ENCODE results near the gene CDH24. TPM values are rescaled to one million over a fixed set of nuclear protein-coding genes. Genes with fewer than 3 reads are reported as not detected.

CDH24 gene
- total and polyA plus RNA-seq, 9 of the 15 experiments (the other 6 are each of a cell fraction or from before 2014, with no cell fraction given), result 0.04 to 16.2 (median 4.9) TPM

DNA sequence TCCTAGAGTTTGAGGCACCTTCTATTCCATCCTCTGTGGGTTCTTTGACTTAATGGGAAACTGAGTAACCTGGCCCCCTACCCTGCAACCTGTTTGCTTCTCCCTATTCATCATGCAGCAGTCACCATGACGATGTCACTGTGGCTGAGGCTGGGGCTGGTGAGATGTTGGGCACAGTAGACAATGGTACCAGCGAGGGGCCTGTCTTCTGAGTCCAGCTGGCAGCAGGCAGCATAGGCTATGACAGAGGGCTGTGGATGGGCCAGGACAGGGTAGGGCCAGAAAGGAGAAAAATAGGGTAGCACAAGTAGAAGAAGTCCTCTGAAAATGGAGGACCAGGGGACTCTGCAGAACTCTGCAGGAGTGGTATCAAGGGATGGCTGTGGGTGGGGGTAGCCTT is 45.5 kb upstream of the CDH24 start:
- in situ Hi-C loops (cut with MboI), result no loop called here
- H3K9ac ChIP-seq (ENCODE audit: insufficient read depth in 1 of 2, low read depth in 2 of 2, low read length in 2 of 2), result no peak overlapping the region
- WGBS (ENCODE audit: insufficient coverage, low coverage, missing lambda C conversion rate), result 14% methylated on average over 2 of the region's 2 CpGs
- H3K27ac ChIP-seq (ENCODE audit: extremely low read depth, low read depth, low read length), result no peak overlapping the region
- no peak for DNase-seq (ENCODE audit: extremely low read depth in 1 of 4, low spot score in 3 of 4)
- no peaks in the 10 kb centered on the region for H3K27me3 ChIP-seq (ENCODE audit: control insufficient read depth in 2 of 2, insufficient read depth in 2 of 2, low read length in 2 of 2)
- TF ChIP-seq, protein P1, sequence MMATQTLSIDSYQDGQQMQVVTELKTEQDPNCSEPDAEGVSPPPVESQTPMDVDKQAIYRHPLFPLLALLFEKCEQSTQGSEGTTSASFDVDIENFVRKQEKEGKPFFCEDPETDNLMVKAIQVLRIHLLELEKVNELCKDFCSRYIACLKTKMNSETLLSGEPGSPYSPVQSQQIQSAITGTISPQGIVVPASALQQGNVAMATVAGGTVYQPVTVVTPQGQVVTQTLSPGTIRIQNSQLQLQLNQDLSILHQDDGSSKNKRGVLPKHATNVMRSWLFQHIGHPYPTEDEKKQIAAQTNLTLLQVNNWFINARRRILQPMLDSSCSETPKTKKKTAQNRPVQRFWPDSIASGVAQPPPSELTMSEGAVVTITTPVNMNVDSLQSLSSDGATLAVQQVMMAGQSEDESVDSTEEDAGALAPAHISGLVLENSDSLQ (IDR thresholded peaks at IDR 0.05), result 0 out of 2 replicates have a peak, but pooled peaks have one; percentile 37
- no peak for TF ChIP-seq ZFPM2 (CRISPR knock-in tag; IDR thresholded peaks at IDR 0.05)
- POLR2A ChIA-PET, result interaction anchor here (0.7 kb wide), 2 partner anchors 108 to 762 kb away, joined by 3 read pairs; no protein-coding TSS in a partner anchor
- no peak overlapping the region for H3K4me3 ChIP-seq
- peaks cover 16% of the 10 kb centered on the region; the same call in 2 of the 3 replicates for H3K36me3 ChIP-seq (ENCODE audit: control insufficient read depth, insufficient read depth, low read length)
- no peak for ATAC-seq
- intact Hi-C loops (cut with micrococcal nuclease), result no loop called here
- H3K4me2 ChIP-seq (ENCODE audit: insufficient read depth, low read length), result no peak overlapping the region
- CTCF ChIA-PET (ENCODE audit: low intra/inter-chr PET ratio), result no interaction called here
- H3K79me2 ChIP-seq (ENCODE audit: control insufficient read depth, insufficient read depth, low read length), result peaks cover 14% of the 10 kb centered on the region
- peaks cover 5 to 10% of the 10 kb centered on the region in 2 experiments; a peak in 3 of 5 replicates for H3K4me1 ChIP-seq (replicated peaks in 1 of 2; ENCODE audit: control insufficient read depth in 2 of 2, insufficient read depth in 2 of 2, low read length in 2 of 2)
- no TSS peak for BruUV-seq (replicated peaks)
- H2AFZ ChIP-seq (ENCODE audit: low read depth, low read length), result no peak overlapping the region
- no peak for FAIRE-seq
- 0 out of 2 replicates have a peak, but pooled peaks cover 4% of the 10 kb centered on the region for H4K20me1 ChIP-seq (replicated peaks; ENCODE audit: control insufficient read depth, insufficient read depth, low read length)
- H3K9me1 ChIP-seq (ENCODE audit: control insufficient read depth, insufficient read depth, low read length), result no peaks in the 10 kb centered on the region
- no peaks in the 10 kb centered on the region for H3K9me3 ChIP-seq (replicated peaks; ENCODE audit: control insufficient read depth, insufficient read depth, low read depth, low read length)

DNA sequence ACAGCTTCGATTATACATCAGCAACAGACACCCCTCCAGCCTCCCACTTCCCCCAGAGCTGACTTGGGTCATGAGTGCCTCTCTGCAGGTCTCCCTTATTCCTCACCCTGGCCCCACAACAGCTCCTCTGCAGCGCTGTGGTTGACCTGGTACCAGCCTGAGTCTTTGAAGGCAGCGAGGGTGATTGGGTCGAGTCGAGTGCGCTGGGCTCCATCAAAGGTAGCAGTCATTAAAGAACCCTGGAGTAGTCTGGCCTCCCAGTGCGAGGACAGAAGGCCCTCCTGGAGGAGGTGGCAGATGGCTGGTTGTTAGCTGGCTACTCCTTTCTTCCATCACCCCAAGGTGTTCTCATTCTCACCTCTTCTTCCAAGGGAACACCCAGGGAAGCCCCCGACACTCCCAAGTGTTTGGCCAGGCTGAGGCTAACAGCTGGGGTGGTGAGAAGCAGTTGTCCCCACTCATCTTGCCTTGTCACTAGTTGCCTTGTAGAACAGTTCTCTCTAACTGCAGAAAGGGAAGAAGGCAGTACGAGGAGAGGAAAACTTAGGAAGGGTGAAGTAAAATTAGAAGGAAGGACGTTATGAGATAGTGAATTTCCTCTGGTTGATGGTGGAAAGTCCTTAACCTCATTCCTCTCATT is 44.8 kb upstream of the CDH24 start:
- CTCF ChIA-PET (ENCODE audit: low intra/inter-chr PET ratio), result no interaction called here
- TF ChIP-seq TAF9B (IDR thresholded peaks at IDR 0.05; ENCODE audit: partially characterized antibody) (no peak), ZFP36 (IDR thresholded peaks at IDR 0.05; ENCODE audit: low read depth, low read length, partially characterized antibody) (peak; percentile 28)
- no peak overlapping the region for H3K4me2 ChIP-seq (ENCODE audit: insufficient read depth, low read length)
- H3K79me2 ChIP-seq (ENCODE audit: control insufficient read depth, insufficient read depth, low read length), result peaks cover 21% of the 10 kb centered on the region
- H3K9me1 ChIP-seq (ENCODE audit: control insufficient read depth, insufficient read depth, low read length), result no peaks in the 10 kb centered on the region
- H3K9me3 ChIP-seq (replicated peaks; ENCODE audit: control insufficient read depth, insufficient read depth, low read depth, low read length), result no peaks in the 10 kb centered on the region
- intact Hi-C loops (cut with micrococcal nuclease) (no loop called here), in situ Hi-C loops (cut with MboI) (no loop called here)
- WGBS (ENCODE audit: insufficient coverage, low coverage, missing lambda C conversion rate), result 49% methylated on average over 9 of the region's 10 CpGs
- H3K27me3 ChIP-seq (ENCODE audit: control insufficient read depth in 2 of 2, insufficient read depth in 2 of 2, low read length in 2 of 2), result no peaks in the 10 kb centered on the region
- DNase-seq (ENCODE audit: extremely low read depth in 1 of 4, low spot score in 3 of 4) (no peak), ATAC-seq (peak; percentile 9; the same call in 1 of the 3 replicates), FAIRE-seq (no peak)
- POLR2A ChIA-PET, result interaction anchor here (0.6 to 1.2 kb wide), 5 partner anchors 11 to 761 kb away, joined by 3 read pairs; partner anchors contain the start of gene CEBPE
- peaks cover 8 to 15% of the 10 kb centered on the region in 2 experiments; a peak in 3 of 5 replicates for H3K4me1 ChIP-seq (replicated peaks in 1 of 2; ENCODE audit: control insufficient read depth in 2 of 2, insufficient read depth in 2 of 2, low read length in 2 of 2)
- no peak overlapping the region for H3K27ac ChIP-seq (ENCODE audit: extremely low read depth, low read depth, low read length)
- H3K4me3 ChIP-seq, result no peak overlapping the region
- H3K36me3 ChIP-seq (ENCODE audit: control insufficient read depth, insufficient read depth, low read length), result peaks cover 23% of the 10 kb centered on the region; the same call in 2 of the 3 replicates
- H2AFZ ChIP-seq (ENCODE audit: low read depth, low read length), result no peak overlapping the region
- no TSS peak for BruUV-seq (replicated peaks)
- 0 out of 2 replicates have a peak, but pooled peaks cover 4% of the 10 kb centered on the region for H4K20me1 ChIP-seq (replicated peaks; ENCODE audit: control insufficient read depth, insufficient read depth, low read length)
- H3K9ac ChIP-seq (ENCODE audit: insufficient read depth in 1 of 2, low read depth in 2 of 2, low read length in 2 of 2), result peak overlapping the region in 1 of 2 experiments; percentile 10; a peak in 1 of 4 replicates
